ENCODE data around the gene BCAS1. TPM values are rescaled to one million over a fixed set of nuclear protein-coding genes. Genes with fewer than 3 reads are reported as not detected.

Gene BCAS1
- total and polyA plus RNA-seq, 2 donors (not counting 1 experiment from before 2014, with no cell fraction given) = 0.97 to 1.1 TPM

DNA sequence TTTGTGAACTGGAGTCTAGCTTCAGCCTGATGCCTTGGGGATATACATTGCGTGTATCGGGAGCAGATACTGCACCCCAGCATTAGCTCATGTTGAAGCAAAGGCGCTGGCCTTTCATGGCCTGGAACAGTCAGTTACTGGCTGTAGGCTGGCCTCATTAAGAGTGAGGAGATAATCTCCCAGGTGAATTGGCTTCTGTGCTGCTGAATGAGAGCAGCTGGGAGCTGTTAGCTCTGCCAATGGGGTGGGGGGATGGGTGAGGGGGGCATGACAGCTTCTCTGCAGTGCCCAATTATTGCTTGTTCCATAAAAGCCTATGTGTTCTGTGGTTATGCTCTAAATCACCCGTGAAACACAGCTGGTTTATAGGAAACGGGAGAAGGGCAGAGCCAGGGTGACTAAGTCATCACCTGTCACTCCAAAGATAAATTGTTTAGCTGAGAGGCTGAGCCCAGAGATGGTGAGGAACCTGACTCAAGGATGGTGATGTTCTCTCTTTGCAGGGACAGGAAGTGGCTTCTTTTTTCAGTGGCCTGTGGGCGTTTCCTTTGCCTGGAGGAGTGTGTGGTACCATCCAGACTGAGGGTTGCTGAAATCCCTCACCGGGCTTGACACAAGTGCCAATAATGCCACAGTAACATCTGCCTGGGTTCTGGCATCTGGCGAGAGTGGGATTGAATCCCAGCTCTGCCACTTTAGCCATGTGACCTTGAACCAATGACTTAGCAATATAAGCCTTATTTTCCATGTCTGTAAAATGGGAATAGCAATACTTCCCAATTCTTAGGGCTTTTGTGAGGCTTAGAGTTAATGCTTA lies 170.8 kb downstream of the BCAS1 start:
- no peaks in the 10 kb centered on the region for H3K27me3 Mint-ChIP-seq
- TF ChIP-seq EZH2 (IDR thresholded peaks at IDR 0.05; ENCODE audit: borderline replicate concordance, insufficient read depth, low read depth, low read length, poor library complexity, severe bottlenecking) = no peak
- TF ChIP-seq, protein P1, sequence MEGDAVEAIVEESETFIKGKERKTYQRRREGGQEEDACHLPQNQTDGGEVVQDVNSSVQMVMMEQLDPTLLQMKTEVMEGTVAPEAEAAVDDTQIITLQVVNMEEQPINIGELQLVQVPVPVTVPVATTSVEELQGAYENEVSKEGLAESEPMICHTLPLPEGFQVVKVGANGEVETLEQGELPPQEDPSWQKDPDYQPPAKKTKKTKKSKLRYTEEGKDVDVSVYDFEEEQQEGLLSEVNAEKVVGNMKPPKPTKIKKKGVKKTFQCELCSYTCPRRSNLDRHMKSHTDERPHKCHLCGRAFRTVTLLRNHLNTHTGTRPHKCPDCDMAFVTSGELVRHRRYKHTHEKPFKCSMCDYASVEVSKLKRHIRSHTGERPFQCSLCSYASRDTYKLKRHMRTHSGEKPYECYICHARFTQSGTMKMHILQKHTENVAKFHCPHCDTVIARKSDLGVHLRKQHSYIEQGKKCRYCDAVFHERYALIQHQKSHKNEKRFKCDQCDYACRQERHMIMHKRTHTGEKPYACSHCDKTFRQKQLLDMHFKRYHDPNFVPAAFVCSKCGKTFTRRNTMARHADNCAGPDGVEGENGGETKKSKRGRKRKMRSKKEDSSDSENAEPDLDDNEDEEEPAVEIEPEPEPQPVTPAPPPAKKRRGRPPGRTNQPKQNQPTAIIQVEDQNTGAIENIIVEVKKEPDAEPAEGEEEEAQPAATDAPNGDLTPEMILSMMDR (IDR thresholded peaks at IDR 0.05) = no peak
- Histone ChIP-seq H3K27me3 (replicated peaks in 1 of 4; ENCODE audit: control extremely low read depth in 1 of 4, control insufficient read depth in 3 of 4, insufficient read depth in 4 of 4, low read length in 3 of 4) (no peaks in the 10 kb centered on the region), H3K36me3 (replicated peaks in 1 of 2; ENCODE audit: control extremely low read depth in 1 of 2, control insufficient read depth in 1 of 2, extremely low read depth in 1 of 2, insufficient read depth in 2 of 2, low read length in 1 of 2) (no peaks in the 10 kb centered on the region), H3K4me1 (ENCODE audit: control insufficient read depth in 2 of 2, insufficient read depth in 2 of 2, low read length in 2 of 2) (peaks cover 16 to 27% of the 10 kb centered on the region in 2 donors), H2AFZ (ENCODE audit: insufficient read depth, low read depth, low read length, poor library complexity, severe bottlenecking) (peak overlapping the region; percentile 24), H3K9ac (ENCODE audit: low read length) (no peak overlapping the region), H3K9me3 (ENCODE audit: control extremely low read depth in 1 of 3, control insufficient read depth in 2 of 3, insufficient read depth in 1 of 3, low read length in 2 of 3) (peaks cover 0 to under 1% (median 0%) of the 10 kb centered on the region in 3 donors), H3K79me2 (ENCODE audit: control insufficient read depth, insufficient read depth, low read length) (no peaks in the 10 kb centered on the region), H4K20me1 (ENCODE audit: control insufficient read depth, insufficient read depth, low read length, poor library complexity, severe bottlenecking) (no peaks in the 10 kb centered on the region), H3K4me3 (ENCODE audit: control extremely low read depth in 1 of 5, extremely low read depth in 1 of 5, insufficient read depth in 1 of 5, low read depth in 2 of 5, low read length in 4 of 5) (no peak overlapping the region), H3K27ac (ENCODE audit: low read length in 2 of 2) (peak overlapping the region; percentile 15 to 33), H3K4me2 (replicated peaks; ENCODE audit: low read depth, low read length, poor library complexity, severe bottlenecking) (peak overlapping the region; percentile 31)
- no peaks in the 10 kb centered on the region for H3K9me3 Mint-ChIP-seq (ENCODE audit: insufficient read depth)
- DNase-seq = peak; percentile 44
- H3K4me1 Mint-ChIP-seq = peaks cover 43% of the 10 kb centered on the region
- ChIA-PET CTCF (interaction anchor here (0.5 to 5.0 kb wide), 6 partner anchors 12 to 42 kb away, joined by 3 to 37 read pairs (median 6); no protein-coding TSS in a partner anchor), POLR2A (interaction anchor here (0.5 to 1.8 kb wide), 6 partner anchors 9 to 307 kb away, joined by 3 to 8 read pairs (median 4); no protein-coding TSS in a partner anchor)
- 42% methylated on average over 6 of the region's 8 CpGs for WGBS (ENCODE audit: insufficient coverage)
- H3K4me3 Mint-ChIP-seq = no peak overlapping the region
- intact Hi-C loops (cut with micrococcal nuclease) = no loop called here
- H3K27ac Mint-ChIP-seq = peak overlapping the region; percentile 77
- ATAC-seq (ENCODE audit: low read depth) = peak; percentile 78

DNA sequence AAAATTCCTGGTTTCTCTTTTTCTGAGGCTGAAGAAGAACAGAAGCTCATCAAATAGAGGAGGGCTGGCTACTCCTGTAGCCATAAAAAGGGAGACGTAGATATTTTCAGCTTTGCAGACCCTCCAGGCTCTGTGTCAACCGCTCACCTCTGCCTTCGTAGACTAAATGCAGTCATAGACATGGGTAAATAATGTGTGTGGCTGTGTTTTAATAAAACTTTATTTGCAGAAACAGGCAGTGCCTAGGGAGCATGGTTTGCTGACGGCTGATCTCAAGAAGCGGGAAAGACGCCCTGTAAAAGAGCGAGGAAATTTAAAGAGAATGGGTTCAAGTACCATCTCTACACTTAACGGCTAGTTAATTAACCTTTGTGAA lies 171.8 kb downstream of the BCAS1 start:
- Histone ChIP-seq H3K9me3 (ENCODE audit: control extremely low read depth in 1 of 3, control insufficient read depth in 2 of 3, insufficient read depth in 1 of 3, low read length in 2 of 3) (peaks cover 0 to 3% (median 0%) of the 10 kb centered on the region in 3 donors), H2AFZ (ENCODE audit: insufficient read depth, low read depth, low read length, poor library complexity, severe bottlenecking) (no peak overlapping the region), H3K36me3 (replicated peaks in 1 of 2; ENCODE audit: control extremely low read depth in 1 of 2, control insufficient read depth in 1 of 2, extremely low read depth in 1 of 2, insufficient read depth in 2 of 2, low read length in 1 of 2) (no peaks in the 10 kb centered on the region), H3K4me1 (ENCODE audit: control insufficient read depth in 2 of 2, insufficient read depth in 2 of 2, low read length in 2 of 2) (peaks cover 26 to 33% of the 10 kb centered on the region in 2 donors), H3K27me3 (replicated peaks in 1 of 4; ENCODE audit: control extremely low read depth in 1 of 4, control insufficient read depth in 3 of 4, insufficient read depth in 4 of 4, low read length in 3 of 4) (no peaks in the 10 kb centered on the region), H3K4me3 (ENCODE audit: control extremely low read depth in 1 of 5, extremely low read depth in 1 of 5, insufficient read depth in 1 of 5, low read depth in 2 of 5, low read length in 4 of 5) (no peak overlapping the region), H3K4me2 (replicated peaks; ENCODE audit: low read depth, low read length, poor library complexity, severe bottlenecking) (no peak overlapping the region), H4K20me1 (ENCODE audit: control insufficient read depth, insufficient read depth, low read length, poor library complexity, severe bottlenecking) (no peaks in the 10 kb centered on the region), H3K79me2 (ENCODE audit: control insufficient read depth, insufficient read depth, low read length) (no peaks in the 10 kb centered on the region), H3K9ac (ENCODE audit: low read length) (no peak overlapping the region), H3K27ac (ENCODE audit: low read length in 2 of 2) (no peak overlapping the region)
- Mint-ChIP-seq H3K4me3 (no peak overlapping the region), H3K9me3 (ENCODE audit: insufficient read depth) (no peaks in the 10 kb centered on the region), H3K27me3 (no peaks in the 10 kb centered on the region), H3K4me1 (peaks cover 45% of the 10 kb centered on the region), H3K27ac (no peak overlapping the region)
- ChIA-PET POLR2A (interaction anchor here (1.8 kb wide), 1 partner anchor 17 kb away, joined by 7 read pairs; no protein-coding TSS in a partner anchor), CTCF (interaction anchor here (0.5 to 5.0 kb wide), 6 partner anchors 9 to 332 kb away, joined by 3 to 37 read pairs (median 6); no protein-coding TSS in a partner anchor)
- WGBS (ENCODE audit: insufficient coverage) = 100% methylated on average over 4 of the region's 8 CpGs
- DNase-seq = no peak
- intact Hi-C loops (cut with micrococcal nuclease) = no loop called here
- TF ChIP-seq EZH2 (IDR thresholded peaks at IDR 0.05; ENCODE audit: borderline replicate concordance, insufficient read depth, low read depth, low read length, poor library complexity, severe bottlenecking) = no peak
- TF ChIP-seq, protein P1 (IDR thresholded peaks at IDR 0.05) = no peak
- no peak for ATAC-seq (ENCODE audit: low read depth)

Data from B cell (primary cell).